Spinal cord (tissue), 10 donors: ENCODE data around the gene TBCEL. TPM values are rescaled to one million over a fixed set of nuclear protein-coding genes. Genes with fewer than 3 reads are reported as not detected.
"Not testable (repeated sequence)": the region's sequence is repeated elsewhere in the genome, so short reads cannot be mapped to it uniquely, and the experiment has no call there.

Source experiments
- DNase-seq, 6 donors: peaks; one replicate each; pipeline versions ENCODE4 v3.0.0 to v3.0.0-alpha.2; 2013 to 2015; ENCODE audit warnings: low spot score in 6 of 6, low read depth in 4 of 6
- H3K27ac ChIP-seq: one replicate; pipeline ENCODE4 v1.5.1; 2013; ENCODE audit warnings: low read depth, low read length, control low read depth
- H3K27me3 ChIP-seq: one replicate; pipeline ENCODE4 v1.6.1; 2013; ENCODE audit warnings: low read length; ENCODE audit not compliant: control insufficient read depth, insufficient read depth
- H3K36me3 ChIP-seq: one replicate; pipeline ENCODE4 v1.6.1; 2013; ENCODE audit warnings: low read length; ENCODE audit not compliant: control insufficient read depth, insufficient read depth
- H3K4me1 ChIP-seq: one replicate; pipeline ENCODE4 v1.6.1; 2013; ENCODE audit warnings: low read length; ENCODE audit not compliant: control insufficient read depth, insufficient read depth
- H3K4me3 ChIP-seq: one replicate; pipeline ENCODE4 v1.5.1; 2013; ENCODE audit warnings: low read depth, low read length, control low read depth
- H3K9me3 ChIP-seq: one replicate; pipeline ENCODE4 v1.6.1; 2013; ENCODE audit warnings: low read length; ENCODE audit not compliant: control insufficient read depth, insufficient read depth
- WGBS: methylation state at CpG from one replicate; pipeline ENCODE4 v1.1.5; 2013; ENCODE audit warnings: missing lambda C conversion rate; ENCODE audit not compliant: insufficient coverage; 5-methylcytosine and 5-hydroxymethylcytosine counted together
- polyA plus RNA-seq, 2 donors: library from polyadenylated mRNA; unstranded; fragments of 120-200 nt; gene quantifications; one replicate each; pipeline ENCODE4 v1.2.1, GENCODE V29; 2013; ENCODE audit not compliant: insufficient read length in 2 of 2
- total RNA-seq, 2 donors: library from RNA; depleted of rRNA in 1 of 2; stranded (reverse); fragments of 120-200 nt in 1 of 2; fragments of >200 nt in 1 of 2; gene quantifications; one replicate each; pipeline versions ENCODE4 v1.2.3 to v1.2.4, GENCODE V29; 2013 to 2014
- donor health status: healthy.

The TBCEL gene
- total and polyA plus RNA-seq, 4 donors: 11.5 to 49.0 (median 28.7) TPM

- Histone ChIP-seq H3K27ac (no peak overlapping the region), H3K36me3 (no peaks in the 10 kb centered on the region), H3K9me3 (no peaks in the 10 kb centered on the region), H3K27me3 (no peaks in the 10 kb centered on the region), H3K4me3 (no peak overlapping the region), H3K4me1 (peaks cover 2% of the 10 kb centered on the region)
- DNase-seq: peak in 1 of 6 donors; percentile 74
- no CpG with 5 or more reads among the region's 1 CpG for WGBS
These were observed 5.2 kb upstream of the TBCEL start for GRCh38 chr11:121018746-121019145.

- DNase-seq, H3K4me3 ChIP-seq, H3K9me3 ChIP-seq, H3K27ac ChIP-seq, H3K27me3 ChIP-seq, H3K36me3 ChIP-seq: not testable (repeated sequence)
- 94% methylated on average over 34 of the region's 36 CpGs for WGBS
- H3K4me1 ChIP-seq: peaks cover 11% of the 10 kb centered on the region
These were observed 2.2 kb upstream of the TBCEL start for GRCh38 chr11:121021718-121022117.

GRCh38 chr11:121024989-121025388 lies 1.1 kb downstream of the TBCEL start:
- H3K9me3 ChIP-seq: no peaks in the 10 kb centered on the region
- H3K27ac ChIP-seq: no peak overlapping the region
- H3K27me3 ChIP-seq: no peaks in the 10 kb centered on the region
- peak overlapping the region; percentile 69 for H3K4me3 ChIP-seq
- peaks cover 11% of the 10 kb centered on the region for H3K4me1 ChIP-seq
- WGBS: 41% methylated on average over 3 of the region's 3 CpGs
- H3K36me3 ChIP-seq: no peaks in the 10 kb centered on the region
- DNase-seq: no peak

GRCh38 chr11:121029153-121029552 lies 5.3 kb downstream of the TBCEL start:
- Histone ChIP-seq H3K27me3 (no peaks in the 10 kb centered on the region), H3K36me3 (no peaks in the 10 kb centered on the region), H3K4me1 (peaks cover 7% of the 10 kb centered on the region), H3K27ac (no peak overlapping the region), H3K4me3 (no peak overlapping the region), H3K9me3 (no peaks in the 10 kb centered on the region)
- no CpG with 5 or more reads among the region's 2 CpGs for WGBS
- DNase-seq: no peak

DNA sequence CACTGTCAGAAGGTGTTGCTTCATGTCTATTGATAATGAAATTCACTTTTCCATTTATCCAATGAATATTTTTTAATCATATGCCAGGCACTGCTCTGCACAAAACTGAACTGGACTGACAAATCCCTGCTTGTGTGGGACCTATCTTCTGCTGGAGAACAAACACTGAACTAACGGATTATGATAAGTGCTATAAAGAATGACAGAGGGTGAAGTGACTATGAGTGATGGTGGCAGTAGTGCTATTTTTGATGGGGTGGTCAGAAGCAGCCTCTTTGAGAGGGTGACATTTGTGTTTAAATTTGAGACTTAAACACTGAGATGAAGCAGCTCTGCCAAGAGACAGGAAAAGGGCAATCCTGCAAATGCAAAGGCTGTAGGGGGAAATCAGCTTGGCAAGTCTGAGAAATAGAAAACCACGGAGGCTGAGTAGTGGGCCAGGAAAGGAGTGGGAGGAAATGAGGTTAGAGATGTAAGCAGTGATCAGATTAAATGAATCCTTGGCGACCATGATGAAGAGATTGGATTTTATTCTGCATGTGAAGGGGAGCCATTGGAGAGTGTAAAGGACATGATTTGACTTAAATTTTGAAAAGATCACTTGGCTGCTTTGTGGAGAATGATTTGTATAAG lies 6.0 kb downstream of the TBCEL start:
- Histone ChIP-seq H3K27ac (no peak overlapping the region), H3K9me3 (no peaks in the 10 kb centered on the region), H3K4me1 (no peaks in the 10 kb centered on the region), H3K27me3 (no peaks in the 10 kb centered on the region), H3K36me3 (no peaks in the 10 kb centered on the region), H3K4me3 (no peak overlapping the region)
- 80% methylated on average over 3 of the region's 3 CpGs for WGBS
- DNase-seq: no peak

DNA sequence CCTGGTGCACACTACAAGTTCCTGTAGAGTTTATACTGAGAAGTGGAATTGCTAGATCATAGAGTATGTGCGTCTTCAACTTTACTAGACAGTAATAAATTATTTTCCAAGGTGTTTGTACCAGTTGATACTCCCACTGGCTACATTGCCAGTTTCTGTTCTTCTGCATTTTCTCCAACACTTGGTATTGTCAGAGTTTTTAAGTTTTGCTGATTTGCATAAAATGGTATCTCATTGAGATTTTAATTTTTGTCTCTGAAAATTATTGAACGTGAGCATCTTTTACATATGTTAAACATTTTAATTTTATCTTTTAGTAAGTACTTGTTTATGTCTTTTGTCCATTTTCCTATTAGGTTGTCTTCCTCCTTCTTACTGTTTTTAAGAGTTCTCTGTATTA lies 7.3 kb downstream of the TBCEL start:
- no peak for DNase-seq
- no peak overlapping the region for H3K4me3 ChIP-seq
- no CpG with 5 or more reads among the region's 2 CpGs for WGBS
- H3K4me1 ChIP-seq: no peaks in the 10 kb centered on the region
- no peaks in the 10 kb centered on the region for H3K9me3 ChIP-seq
- no peaks in the 10 kb centered on the region for H3K27me3 ChIP-seq
- H3K27ac ChIP-seq: no peak overlapping the region
- H3K36me3 ChIP-seq: no peaks in the 10 kb centered on the region

- H3K27ac ChIP-seq, H3K27me3 ChIP-seq, H3K36me3 ChIP-seq, H3K4me1 ChIP-seq, H3K9me3 ChIP-seq, H3K4me3 ChIP-seq, DNase-seq: not testable (repeated sequence)
- WGBS: 100% methylated on average over 1 of the region's 4 CpGs
These were observed 7.7 kb downstream of the TBCEL start for GRCh38 chr11:121031648-121032047.

DNA sequence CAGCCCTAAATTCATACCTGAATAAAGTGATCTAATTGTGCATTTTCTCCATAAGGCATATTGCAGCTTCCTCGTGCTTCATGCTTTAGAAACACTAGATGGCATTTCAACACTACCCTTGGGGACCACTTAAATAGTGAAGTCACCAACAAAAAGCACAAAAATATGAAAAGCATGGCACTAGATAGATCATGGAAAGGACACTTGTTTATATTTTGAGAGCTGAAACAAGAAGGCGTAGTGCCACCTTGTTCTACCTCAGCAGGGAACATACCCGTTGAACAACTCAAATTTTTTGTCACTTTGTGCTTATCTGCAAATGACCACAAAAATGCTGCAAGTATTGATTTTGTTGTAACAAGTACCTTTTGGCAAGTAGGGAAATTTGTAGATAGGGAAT lies 8.6 kb downstream of the TBCEL start:
- H3K4me1 ChIP-seq: no peaks in the 10 kb centered on the region
- H3K4me3 ChIP-seq: no peak overlapping the region
- 100% methylated on average over 1 of the region's 3 CpGs for WGBS
- H3K36me3 ChIP-seq: no peaks in the 10 kb centered on the region
- peak in 1 of 6 donors; percentile 14 for DNase-seq
- H3K27me3 ChIP-seq: no peaks in the 10 kb centered on the region
- H3K27ac ChIP-seq: no peak overlapping the region
- H3K9me3 ChIP-seq: no peaks in the 10 kb centered on the region

GRCh38 chr11:121033635-121034034 lies 9.7 kb downstream of the TBCEL start:
- Histone ChIP-seq H3K4me3 (no peak overlapping the region), H3K36me3 (no peaks in the 10 kb centered on the region), H3K27ac (no peak overlapping the region), H3K27me3 (no peaks in the 10 kb centered on the region), H3K4me1 (no peaks in the 10 kb centered on the region), H3K9me3 (no peaks in the 10 kb centered on the region)
- WGBS: no CpG with 5 or more reads among the region's 4 CpGs
- DNase-seq: no peak

DNA sequence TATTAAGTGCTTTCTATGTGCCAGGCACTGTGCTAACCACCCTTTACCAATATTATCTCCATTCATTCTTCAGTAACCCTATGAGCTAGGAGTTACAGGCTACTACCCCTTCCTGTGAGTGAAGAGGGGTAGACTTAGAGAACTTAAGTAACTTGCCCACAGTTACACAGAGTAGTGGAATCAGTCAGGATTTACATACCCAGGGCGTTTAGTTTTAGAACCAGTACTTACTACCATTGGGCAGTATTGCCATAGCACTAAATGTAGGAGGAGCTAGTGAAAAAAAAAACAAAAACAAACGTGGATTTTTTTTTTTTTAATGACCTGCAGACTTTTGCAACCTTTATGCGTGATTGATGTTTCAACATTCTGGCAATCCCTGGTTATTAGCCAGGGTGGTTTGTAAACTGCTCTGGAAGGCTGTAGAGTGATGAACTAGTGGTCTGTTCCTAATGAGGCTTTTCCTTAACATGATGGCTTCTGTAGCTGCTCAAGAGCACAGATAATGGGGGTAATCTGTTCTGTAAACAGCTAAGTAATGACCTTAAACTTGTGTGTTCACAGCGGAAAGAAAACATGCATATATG lies 11.4 kb downstream of the TBCEL start:
- Histone ChIP-seq H3K4me3 (no peak overlapping the region), H3K36me3 (no peaks in the 10 kb centered on the region), H3K4me1 (no peaks in the 10 kb centered on the region), H3K9me3 (no peaks in the 10 kb centered on the region), H3K27me3 (no peaks in the 10 kb centered on the region), H3K27ac (no peak overlapping the region)
- WGBS: 67% methylated on average over 2 of the region's 4 CpGs
- peak in 1 of 6 donors; percentile 10 for DNase-seq
